Caco-2 (cell line): ENCODE results near the gene CCL5. TPM values are rescaled to one million over a fixed set of nuclear protein-coding genes. Genes with fewer than 3 reads are reported as not detected.

ENCODE experiments used
- BruUV-seq: library from RNA; stranded (reverse); fragments of 400-500 nt; replicated peaks from 2 replicates; lab custom pipeline; 2021; lab: Mats Ljungman, UMichigan
- CTCF ChIA-PET: fragments of 300-600 bp; sonication (Branson Sonifier 250); formaldehyde crosslinking; loops from one replicate; lab custom pipeline; 2022; ENCODE audit warnings: antibody characterized with exemption; lab: Charles Lee
- POLR2A ChIA-PET: fragments of 300-600 bp; sonication (Branson Sonifier 250); formaldehyde crosslinking; loops from one replicate; lab custom pipeline; 2022; ENCODE audit warnings: antibody characterized with exemption; lab: Charles Lee
- DNase-seq, 2 experiments: peaks; one replicate each; pipeline versions ENCODE4 v3.0.0 to v3.0.0-alpha.2; 2020 to 2022
- H3K27me3 ChIP-seq: replicated peaks from 2 replicates; pipeline ENCODE4 v1.6.0; 2011; ENCODE audit warnings: low read length; ENCODE audit not compliant: control insufficient read depth, insufficient read depth
- H3K36me3 ChIP-seq: 2 replicates; pipeline ENCODE4 v1.5.1; 2011; ENCODE audit warnings: low read length; ENCODE audit not compliant: control insufficient read depth, insufficient read depth
- H3K4me1 ChIP-seq: fragments of 250-450 bp; sonication (Bioruptor Pico); 2 replicates; pipeline ENCODE4 v1.5.1; 2020; ENCODE audit warnings: mild to moderate bottlenecking
- H3K4me3 ChIP-seq: 2 replicates; pipeline ENCODE4 v1.5.1; 2011; ENCODE audit warnings: low read depth, mild to moderate bottlenecking, control low read depth, low read length
- H3K9me3 ChIP-seq: fragments of 250-450 bp; sonication (Bioruptor Pico); 2 replicates; pipeline ENCODE4 v1.5.1; 2020; ENCODE audit warnings: mild to moderate bottlenecking, moderate library complexity
- H3K27ac Mint-ChIP-seq: one replicate; pipeline ENCODE4 v1.8.0; 2022; ENCODE audit warnings: mixed read lengths; ENCODE audit not compliant: unreplicated experiment
- H3K27me3 Mint-ChIP-seq: one replicate; pipeline ENCODE4 v1.8.0; 2022; ENCODE audit warnings: mixed read lengths; ENCODE audit not compliant: insufficient read depth, unreplicated experiment
- H3K36me3 Mint-ChIP-seq: one replicate; pipeline ENCODE4 v1.8.0; 2022; ENCODE audit warnings: mild to moderate bottlenecking, mixed read lengths; ENCODE audit not compliant: insufficient read depth, unreplicated experiment
- H3K4me1 Mint-ChIP-seq: one replicate; pipeline ENCODE4 v1.8.0; 2022; ENCODE audit warnings: low read depth, mixed read lengths; ENCODE audit not compliant: unreplicated experiment
- H3K4me3 Mint-ChIP-seq: one replicate; pipeline ENCODE4 v1.8.0; 2022; ENCODE audit warnings: mild to moderate bottlenecking, moderate library complexity, mixed read lengths; ENCODE audit not compliant: unreplicated experiment
- H3K9me3 Mint-ChIP-seq: one replicate; pipeline ENCODE4 v1.8.0; 2022; ENCODE audit warnings: mixed read lengths; ENCODE audit not compliant: unreplicated experiment
- CTCF ChIP-seq, 2 experiments: fragments of 200-600 bp in 1 of 2; IDR thresholded peaks; 1 replicate in 1 of 2; 2 replicates in 1 of 2; pipeline versions ENCODE4 v1.5.1 to v1.8.0; 2011 to 2022; ENCODE audit warnings: antibody characterized with exemption in 1 of 2, control low read depth in 1 of 2, inconsistent platforms in 1 of 2, low read depth in 1 of 2, low read length in 1 of 2, mild to moderate bottlenecking in 1 of 2, moderate library complexity in 1 of 2; ENCODE audit not compliant: insufficient read depth in 1 of 2, severe bottlenecking in 1 of 2, unreplicated experiment in 1 of 2
- intact Hi-C: fragments of 100-400 bp; cut with micrococcal nuclease; formaldehyde crosslinking; loops from one replicate; pipeline ENCODE4 v1.10.0; 2022; ENCODE audit not compliant: unreplicated experiment
- total RNA-seq: library from RNA; stranded (reverse); gene quantifications from 2 replicates; pipeline ENCODE4 v1.2.3, GENCODE V29; 2022

Gene CCL5
- total RNA-seq, 1 experiment from 2014 or later = not detected

DNA sequence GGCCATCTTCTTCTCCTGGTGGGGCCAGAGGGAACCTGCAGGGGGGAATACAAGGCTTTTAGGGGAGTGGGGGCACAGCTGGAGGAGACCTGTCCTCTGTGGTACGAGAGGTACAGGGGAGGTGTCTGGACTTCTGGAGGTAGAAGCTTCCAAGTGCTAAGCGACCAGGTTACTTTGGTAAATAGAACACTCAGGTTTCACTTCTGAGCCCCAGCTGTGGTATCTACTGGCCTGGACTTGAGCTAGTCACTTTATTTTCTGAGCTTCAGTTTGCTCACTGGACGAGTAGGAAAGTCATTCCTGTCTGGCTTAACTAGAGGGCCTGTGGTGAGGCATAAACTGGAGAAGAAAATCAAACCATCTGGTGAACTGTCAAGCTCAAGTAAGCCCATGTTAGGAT, 11.4 kb downstream of the CCL5 start, which contains the start of gene HEATR9:
Gene HEATR9 (minus strand): TSS at position 155 of the 400 bp plus-strand sequence. CDS start 149 bp downstream, at position 6.
- no peak within 1 kb of the TSS for H3K4me3 Mint-ChIP-seq
- DNase-seq = no peak
- POLR2A ChIA-PET = no interaction called here
- intact Hi-C loops = no loop called here
- H3K4me3 ChIP-seq = no peak within 1 kb of the TSS
- no peaks in the 10 kb centered on the region for H3K36me3 ChIP-seq
- CTCF ChIA-PET = no interaction called here
- no peaks in the 10 kb centered on the region for H3K36me3 Mint-ChIP-seq
- no peaks in the 10 kb centered on the region for H3K27me3 Mint-ChIP-seq
- TF ChIP-seq CTCF (IDR thresholded peaks at IDR 0.05; ENCODE audit: insufficient read depth in 1 of 2, low read depth in 1 of 2, low read length in 1 of 2, severe bottlenecking in 1 of 2, unreplicated experiment in 1 of 2) = no peak
- peaks cover 26% of the 10 kb centered on the region for H3K4me1 ChIP-seq
- H3K27me3 ChIP-seq = no peaks in the 10 kb centered on the region
- H3K9me3 Mint-ChIP-seq = no peaks in the 10 kb centered on the region
- no peaks in the 10 kb centered on the region for H3K9me3 ChIP-seq
- H3K27ac Mint-ChIP-seq = no peak within 1 kb of the TSS
- peaks cover 18% of the 10 kb centered on the region for H3K4me1 Mint-ChIP-seq
- no TSS peak for BruUV-seq

GRCh38 chr17:35867574-35867973, 12.6 kb downstream of the CCL5 start:
- CTCF ChIA-PET = no interaction called here
- H3K4me1 Mint-ChIP-seq = peaks cover 18% of the 10 kb centered on the region
- H3K4me3 Mint-ChIP-seq = no peak overlapping the region
- Histone ChIP-seq H3K4me1 (peaks cover 22% of the 10 kb centered on the region), H3K27me3 (no peaks in the 10 kb centered on the region), H3K36me3 (no peaks in the 10 kb centered on the region), H3K4me3 (no peak overlapping the region), H3K9me3 (no peaks in the 10 kb centered on the region)
- POLR2A ChIA-PET = no interaction called here
- H3K27me3 Mint-ChIP-seq = no peaks in the 10 kb centered on the region
- no peak for DNase-seq
- no peak for TF ChIP-seq CTCF (IDR thresholded peaks at IDR 0.05; ENCODE audit: insufficient read depth in 1 of 2, low read depth in 1 of 2, low read length in 1 of 2, severe bottlenecking in 1 of 2, unreplicated experiment in 1 of 2)
- no peaks in the 10 kb centered on the region for H3K36me3 Mint-ChIP-seq
- no peaks in the 10 kb centered on the region for H3K9me3 Mint-ChIP-seq
- BruUV-seq = no TSS peak
- H3K27ac Mint-ChIP-seq = no peak overlapping the region
- intact Hi-C loops = no loop called here

GRCh38 chr17:35866341-35866950, 13.7 kb downstream of the CCL5 start:
- POLR2A ChIA-PET = interaction anchor here (0.5 to 0.6 kb wide), 2 partner anchors 36 to 99 kb away, joined by 3 to 4 read pairs; no protein-coding TSS in a partner anchor
- no peak overlapping the region for H3K27ac Mint-ChIP-seq
- H3K4me3 Mint-ChIP-seq = no peak overlapping the region
- no peaks in the 10 kb centered on the region for H3K27me3 ChIP-seq
- no peak for TF ChIP-seq CTCF (IDR thresholded peaks at IDR 0.05; ENCODE audit: insufficient read depth in 1 of 2, low read depth in 1 of 2, low read length in 1 of 2, severe bottlenecking in 1 of 2, unreplicated experiment in 1 of 2)
- H3K36me3 ChIP-seq = no peaks in the 10 kb centered on the region
- H3K4me1 ChIP-seq = peaks cover 22% of the 10 kb centered on the region
- intact Hi-C loops = no loop called here
- CTCF ChIA-PET = interaction anchor here (0.6 to 1.5 kb wide), 2 partner anchors 25 to 58 kb away, joined by 3 to 7 read pairs; partner anchors contain the start of gene TAF15
- no peak overlapping the region for H3K4me3 ChIP-seq
- no peak for DNase-seq
- BruUV-seq = no TSS peak
- H3K4me1 Mint-ChIP-seq = peaks cover 18% of the 10 kb centered on the region
- H3K27me3 Mint-ChIP-seq = no peaks in the 10 kb centered on the region
- H3K9me3 ChIP-seq = no peaks in the 10 kb centered on the region
- H3K9me3 Mint-ChIP-seq = no peaks in the 10 kb centered on the region
- no peaks in the 10 kb centered on the region for H3K36me3 Mint-ChIP-seq
